SU-DHL-6 (cell line): Measurements from ENCODE around the gene KMT5B.

Experiments
- H2AFZ ChIP-seq: fragments of 200-600 bp; sonication (generic); 2 replicates; pipeline ENCODE4 v1.6.1; 2014; ENCODE audit warnings: low read depth, mild to moderate bottlenecking, moderate library complexity, mixed read lengths, antibody characterized with exemption, low read length; ENCODE audit not compliant: severe bottlenecking
- H3F3A ChIP-seq: fragments of 200-600 bp; shearing (Covaris generic); 2 replicates; pipeline ENCODE4 v1.6.0; 2016; ENCODE audit warnings: antibody characterized with exemption, mild to moderate bottlenecking; ENCODE audit not compliant: insufficient read depth
- H3K27ac ChIP-seq: fragments of 200-600 bp; sonication (generic); 2 replicates; pipeline ENCODE4 v1.5.1; 2016; ENCODE audit warnings: low read depth, mild to moderate bottlenecking, low read length, moderate library complexity, mixed read lengths
- H3K27me3 ChIP-seq: fragments of 200-600 bp; sonication (generic), shearing (Covaris generic); 2 replicates; pipeline ENCODE4 v1.6.0; 2014; ENCODE audit warnings: mild to moderate bottlenecking, low read length
- H3K36me3 ChIP-seq: fragments of 200-600 bp; sonication (generic); 2 replicates; pipeline ENCODE4 v1.6.1; 2014; ENCODE audit warnings: mild to moderate bottlenecking, low read length, mixed read lengths
- H3K4me2 ChIP-seq: fragments of 300-600, 200-600 bp; shearing (Covaris generic), sonication (generic); 2 replicates; pipeline ENCODE4 v1.6.0; 2014; ENCODE audit warnings: low read length, low read depth, mild to moderate bottlenecking; ENCODE audit not compliant: poor library complexity, severe bottlenecking
- H3K4me3 ChIP-seq: fragments of 200-600 bp; sonication (generic); 2 replicates; pipeline ENCODE4 v1.5.1; 2014; ENCODE audit warnings: antibody characterized with exemption, low read length, mild to moderate bottlenecking, mixed read lengths; ENCODE audit not compliant: insufficient read depth, poor library complexity, severe bottlenecking
- H3K79me2 ChIP-seq: fragments of 200-600 bp; sonication (generic); 2 replicates; pipeline ENCODE4 v1.6.1; 2014; ENCODE audit warnings: mild to moderate bottlenecking, low read length, moderate library complexity; ENCODE audit not compliant: insufficient read depth
- H3K9ac ChIP-seq: fragments of 200-600 bp; sonication (generic); 2 replicates; pipeline ENCODE4 v1.7.0; 2014; ENCODE audit warnings: mild to moderate bottlenecking, low read length
- H3K9me2 ChIP-seq: fragments of 200-600 bp; sonication (generic); replicated peaks from 2 replicates; pipeline ENCODE4 v1.6.1; 2014; ENCODE audit warnings: low read length; ENCODE audit not compliant: insufficient read depth
- H3K9me3 ChIP-seq: fragments of 200-600 bp; sonication (generic); 2 replicates; pipeline ENCODE4 v1.6.1; 2014; ENCODE audit warnings: low read length, mixed read lengths; ENCODE audit not compliant: insufficient read depth
- H4K20me1 ChIP-seq: fragments of 200-600 bp; sonication (generic); 2 replicates; pipeline ENCODE4 v1.6.1; 2014; ENCODE audit warnings: low read depth, mild to moderate bottlenecking, antibody characterized with exemption, low read length, moderate library complexity, mixed read lengths
- CTCF ChIP-seq: fragments of 200-600 bp; sonication (generic); IDR thresholded peaks from one replicate; pipeline ENCODE4 v1.5.1; 2017; ENCODE audit warnings: antibody characterized with exemption, mild to moderate bottlenecking, low read length, moderate library complexity; ENCODE audit not compliant: insufficient read depth, poor library complexity, severe bottlenecking
- EZH2phosphoT487 ChIP-seq: fragments of 200-600 bp; sonication (generic), shearing (Covaris generic); conservative IDR thresholded peaks from 2 replicates; pipeline ENCODE4 v1.6.1; 2018; ENCODE audit warnings: mild to moderate bottlenecking, antibody characterized with exemption, low read length, moderate library complexity, mixed read lengths

KMT5B gene

GRCh38 chr11:68136866-68137265, 76.2 kb downstream of the KMT5B start:
- TF ChIP-seq EZH2phosphoT487 (no peak), CTCF (no peak)
- Histone ChIP-seq H3K4me3 (no peak overlapping the region), H3K27me3 (no peaks in the 10 kb centered on the region), H3K9me2 (no peaks in the 10 kb centered on the region), H2AFZ (no peak overlapping the region), H3K36me3 (no peaks in the 10 kb centered on the region), H4K20me1 (no peaks in the 10 kb centered on the region), H3K27ac (no peak overlapping the region), H3K9ac (no peak overlapping the region), H3K4me2 (no peak overlapping the region), H3F3A (no peaks in the 10 kb centered on the region), H3K9me3 (peaks cover 6% of the 10 kb centered on the region; the same call in 1 of the 2 replicates), H3K79me2 (no peaks in the 10 kb centered on the region)

GRCh38 chr11:68135161-68135560, 77.9 kb downstream of the KMT5B start:
- no peaks in the 10 kb centered on the region for H3K27me3 ChIP-seq
- TF ChIP-seq CTCF (no peak), EZH2phosphoT487 (no peak)
- peaks cover 6% of the 10 kb centered on the region; the same call in 1 of the 2 replicates for H3K9me3 ChIP-seq
- no peaks in the 10 kb centered on the region for H3K79me2 ChIP-seq
- H3K4me2 ChIP-seq: no peak overlapping the region
- no peaks in the 10 kb centered on the region for H3K36me3 ChIP-seq
- no peak overlapping the region for H3K4me3 ChIP-seq
- H2AFZ ChIP-seq: no peak overlapping the region
- H3F3A ChIP-seq: no peaks in the 10 kb centered on the region
- no peak overlapping the region for H3K27ac ChIP-seq
- no peaks in the 10 kb centered on the region for H4K20me1 ChIP-seq
- H3K9me2 ChIP-seq: no peaks in the 10 kb centered on the region
- no peak overlapping the region for H3K9ac ChIP-seq

GRCh38 chr11:68133761-68134160, 79.3 kb downstream of the KMT5B start:
- H3K9me3 ChIP-seq: peaks cover 6% of the 10 kb centered on the region; the same call in 1 of the 2 replicates
- H3K27me3 ChIP-seq: no peaks in the 10 kb centered on the region
- H3F3A ChIP-seq: no peaks in the 10 kb centered on the region
- H3K27ac ChIP-seq: no peak overlapping the region
- H3K4me3 ChIP-seq: no peak overlapping the region
- no peaks in the 10 kb centered on the region for H4K20me1 ChIP-seq
- H3K9ac ChIP-seq: no peak overlapping the region
- TF ChIP-seq EZH2phosphoT487 (no peak), CTCF (no peak)
- H3K79me2 ChIP-seq: no peaks in the 10 kb centered on the region
- H2AFZ ChIP-seq: no peak overlapping the region
- no peak overlapping the region for H3K4me2 ChIP-seq
- no peaks in the 10 kb centered on the region for H3K36me3 ChIP-seq
- H3K9me2 ChIP-seq: no peaks in the 10 kb centered on the region
